H1 (cell line): ENCODE data around the gene TGM2. TPM values are rescaled to one million over a fixed set of nuclear protein-coding genes. Genes with fewer than 3 reads are reported as not detected.

Experiments used
- CTCF ChIA-PET: fragments of 300-600 bp; sonication (Branson Sonifier 250); formaldehyde crosslinking; loops from one replicate; lab custom pipeline; 2021; ENCODE audit not compliant: partially characterized antibody; lab: Charles Lee
- POLR2A ChIA-PET: fragments of 300-600 bp; sonication (Branson Sonifier 250); formaldehyde crosslinking; loops from one replicate; lab custom pipeline; 2021; ENCODE audit warnings: inconsistent platforms; ENCODE audit not compliant: partially characterized antibody; lab: Charles Lee
- DNase-seq, 2 experiments: peaks; one replicate each; pipeline versions ENCODE4 v3.0.0 to v3.0.0-alpha.2; 2010 to 2022; ENCODE audit warnings: low spot score in 2 of 2, low read depth in 1 of 2, mixed read lengths in 1 of 2
- FAIRE-seq: peaks from 2 replicates; lab custom pipeline; 2011; peaks lifted over from hg19 to GRCh38; lab: Jason Lieb, UNC
- H2AFZ ChIP-seq: 2 replicates; pipeline ENCODE4 v1.8.1; 2012; ENCODE audit warnings: low read length, inconsistent platforms
- H2AK5ac ChIP-seq: 2 replicates; pipeline ENCODE4 v1.6.1; 2013; ENCODE audit warnings: low read depth, low read length
- H2BK120ac ChIP-seq: replicated peaks from 2 replicates; pipeline ENCODE3; 2013; ENCODE audit warnings: low read depth, low read length, inconsistent platforms
- H2BK12ac ChIP-seq: 2 replicates; pipeline ENCODE4 v1.6.1; 2013; ENCODE audit warnings: low read depth, low read length
- H2BK15ac ChIP-seq: 2 replicates; pipeline ENCODE4 v1.6.1; 2013; ENCODE audit warnings: low read length
- H2BK20ac ChIP-seq: 2 replicates; pipeline ENCODE4 v1.6.1; 2013; ENCODE audit warnings: low read length
- H2BK5ac ChIP-seq: 2 replicates; pipeline ENCODE4 v1.6.1; 2013; ENCODE audit warnings: low read depth, low read length
- H3K14ac ChIP-seq: 2 replicates; pipeline ENCODE4 v1.6.1; 2013; ENCODE audit warnings: inconsistent platforms; ENCODE audit not compliant: insufficient read length
- H3K18ac ChIP-seq: 2 replicates; pipeline ENCODE4 v1.6.1; 2013; ENCODE audit warnings: low read length; ENCODE audit errors: extremely low read depth
- H3K23ac ChIP-seq: 2 replicates; pipeline ENCODE4 v1.6.1; 2013; ENCODE audit warnings: inconsistent platforms; ENCODE audit not compliant: insufficient read length
- H3K23me2 ChIP-seq: 2 replicates; pipeline ENCODE4 v1.6.1; 2013; ENCODE audit warnings: low read depth, low read length
- H3K27ac ChIP-seq: 2 replicates; pipeline ENCODE4 v1.6.1; 2011; ENCODE audit warnings: low read depth, low read length, inconsistent platforms
- H3K27me3 ChIP-seq, 4 experiments: replicated peaks in 1 of 4; 1 replicate in 1 of 4; 2 replicates in 3 of 4; pipeline versions ENCODE4 v1.6.1 to v1.8.1; 2011 to 2013; ENCODE audit warnings: low read length in 3 of 4, mild to moderate bottlenecking in 3 of 4, inconsistent platforms in 2 of 4, mixed read lengths in 2 of 4, moderate library complexity in 1 of 4; ENCODE audit not compliant: control insufficient read depth in 3 of 4, insufficient read depth in 3 of 4; ENCODE audit errors: extremely low read depth in 1 of 4
- H3K36me3 ChIP-seq, 4 experiments: 2 replicates each; pipeline versions ENCODE4 v1.6.1 to v1.8.1; 2011 to 2013; ENCODE audit warnings: mild to moderate bottlenecking in 4 of 4, low read length in 3 of 4, moderate library complexity in 2 of 4, control low read depth in 1 of 4, inconsistent platforms in 1 of 4; ENCODE audit not compliant: insufficient read depth in 4 of 4, control insufficient read depth in 2 of 4
- H3K4ac ChIP-seq: replicated peaks from 2 replicates; pipeline ENCODE3; 2013; ENCODE audit warnings: low read length, low read depth, mixed read lengths, inconsistent platforms; ENCODE audit not compliant: insufficient read length
- H3K4me1 ChIP-seq, 4 experiments: replicated peaks in 1 of 4; 1 replicate in 1 of 4; 2 replicates in 3 of 4; pipeline versions ENCODE4 v1.6.1 to v1.8.1; 2011 to 2013; ENCODE audit warnings: low read length in 3 of 4, inconsistent platforms in 2 of 4, mixed read lengths in 1 of 4; ENCODE audit not compliant: insufficient read depth in 4 of 4, control insufficient read depth in 3 of 4
- H3K4me2 ChIP-seq, 2 experiments: 2 replicates each; pipeline versions ENCODE4 v1.6.1 to v1.8.1; 2011 to 2013; ENCODE audit warnings: low read depth in 2 of 2, low read length in 2 of 2, control low read depth in 1 of 2, inconsistent platforms in 1 of 2, mild to moderate bottlenecking in 1 of 2; ENCODE audit not compliant: insufficient read depth in 1 of 2
- H3K4me3 ChIP-seq, 4 experiments: fragments of 200-600, 300-600 bp in 1 of 4; sonication (generic), shearing (Covaris generic), sonication (Bioruptor Twin) in 1 of 4; 2 replicates each; pipeline versions ENCODE4 v1.5.1 to v1.8.1; 2011 to 2016; ENCODE audit warnings: low read length in 4 of 4, low read depth in 3 of 4, control low read depth in 2 of 4, inconsistent platforms in 2 of 4, mild to moderate bottlenecking in 2 of 4, mixed read lengths in 1 of 4, moderate library complexity in 1 of 4; ENCODE audit not compliant: insufficient read depth in 2 of 4; ENCODE audit errors: extremely low read depth in 1 of 4
- H3K56ac ChIP-seq: replicated peaks from 2 replicates; pipeline ENCODE3; 2013; ENCODE audit warnings: low read depth, mild to moderate bottlenecking, mixed read lengths, low read length, inconsistent platforms; ENCODE audit not compliant: insufficient read length
- H3K79me1 ChIP-seq: 2 replicates; pipeline ENCODE4 v1.6.1; 2013; ENCODE audit warnings: low read depth, low read length, control low read depth
- H3K79me2 ChIP-seq, 2 experiments: 2 replicates each; pipeline versions ENCODE4 v1.6.1 to v1.8.1; 2012 to 2013; ENCODE audit warnings: low read length in 2 of 2, mild to moderate bottlenecking in 2 of 2, inconsistent platforms in 1 of 2; ENCODE audit not compliant: insufficient read depth in 2 of 2, control insufficient read depth in 1 of 2
- H3K9ac ChIP-seq, 4 experiments: replicated peaks in 1 of 4; 1 replicate in 1 of 4; 2 replicates in 3 of 4; pipeline versions ENCODE4 v1.6.1 to v1.8.1; 2011 to 2013; ENCODE audit warnings: low read depth in 3 of 4, low read length in 3 of 4, control low read depth in 2 of 4, mild to moderate bottlenecking in 2 of 4, moderate library complexity in 2 of 4, inconsistent platforms in 1 of 4; ENCODE audit errors: extremely low read depth in 1 of 4
- H3K9me3 ChIP-seq, 2 experiments: 2 replicates each; pipeline versions ENCODE4 v1.6.1 to v1.8.1; 2012 to 2013; ENCODE audit warnings: mild to moderate bottlenecking in 2 of 2, moderate library complexity in 2 of 2, control low read depth in 1 of 2, inconsistent platforms in 1 of 2, low read depth in 1 of 2, low read length in 1 of 2, mixed read lengths in 1 of 2; ENCODE audit not compliant: insufficient read depth in 2 of 2
- H4K20me1 ChIP-seq, 2 experiments: replicated peaks in 1 of 2; 2 replicates each; pipeline versions ENCODE3 to v1.8.1; 2011 to 2013; ENCODE audit warnings: inconsistent platforms in 2 of 2, low read length in 2 of 2, mild to moderate bottlenecking in 1 of 2; ENCODE audit not compliant: insufficient read depth in 2 of 2, control insufficient read depth in 1 of 2
- H4K5ac ChIP-seq: 2 replicates; pipeline ENCODE4 v1.6.1; 2013; ENCODE audit warnings: low read length, low read depth, mixed read lengths, inconsistent platforms; ENCODE audit not compliant: insufficient read length
- H4K8ac ChIP-seq: 2 replicates; pipeline ENCODE4 v1.8.0; 2013; ENCODE audit warnings: mild to moderate bottlenecking, moderate library complexity, low read length, inconsistent platforms; ENCODE audit not compliant: insufficient read depth; ENCODE audit errors: extremely low read depth
- H4K91ac ChIP-seq: replicated peaks from 2 replicates; pipeline ENCODE3; 2013; ENCODE audit warnings: low read length, mixed read lengths, inconsistent platforms; ENCODE audit not compliant: insufficient read length
- CBX8 ChIP-seq: fragments of 300-800, 300-1000 bp; sonication (generic); IDR thresholded peaks from 2 replicates; pipeline ENCODE4 v1.7.1; 2016; ENCODE audit warnings: low read depth, low read length, borderline replicate concordance
- RFX5 ChIP-seq: IDR thresholded peaks from 2 replicates; pipeline ENCODE4 v1.6.1; 2011; ENCODE audit warnings: low read depth, low read length, improper control_type of control experiment, borderline replicate concordance
- WGBS, 2 experiments: shearing (Covaris generic) in 1 of 2; methylation state at CpG; one replicate each; pipeline versions ENCODE4 v1.1.6 to v1.1.7; 2013 to 2015; ENCODE audit warnings: low lambda C conversion rate in 2 of 2, mixed read lengths in 2 of 2, inconsistent platforms in 1 of 2, low coverage in 1 of 2, missing lambda C conversion rate in 1 of 2; ENCODE audit not compliant: insufficient replicate concordance in 2 of 2, insufficient coverage in 1 of 2, insufficient read length in 1 of 2; ENCODE audit errors: extremely low coverage in 1 of 2, missing lambda C conversion rate in 1 of 2; 5-methylcytosine and 5-hydroxymethylcytosine counted together
- polyA plus RNA-seq, 7 experiments: library from polyadenylated mRNA; depleted of rRNA in 3 of 7; stranded (reverse) in 5 of 7; unstranded in 2 of 7; fragments of >200 nt in 5 of 7; fragments of 200-250 nt in 2 of 7; gene quantifications; 1 replicate in 5 of 7; 2 replicates in 1 of 7; 4 replicates in 1 of 7; pipeline versions ENCODE4 v1.2.1 to v1.2.3, GENCODE V29; 2011 to 2013; ENCODE audit warnings: missing spikeins in 2 of 7, mixed read lengths in 2 of 7
- total RNA-seq: library from RNA; stranded (reverse); fragmentation: NEBNext Ultra II Directional; extraction: Animal tissue kit (Norgen Biotek cat#: 25700); gene quantifications from 2 replicates; pipeline ENCODE4 v1.2.1, GENCODE V29; 2021

Gene TGM2
- total and polyA plus RNA-seq, 2 of the 8 experiments (the other 6 are each of a cell fraction or from before 2014, with no cell fraction given), result 0.86 to 1.0 TPM

DNA sequence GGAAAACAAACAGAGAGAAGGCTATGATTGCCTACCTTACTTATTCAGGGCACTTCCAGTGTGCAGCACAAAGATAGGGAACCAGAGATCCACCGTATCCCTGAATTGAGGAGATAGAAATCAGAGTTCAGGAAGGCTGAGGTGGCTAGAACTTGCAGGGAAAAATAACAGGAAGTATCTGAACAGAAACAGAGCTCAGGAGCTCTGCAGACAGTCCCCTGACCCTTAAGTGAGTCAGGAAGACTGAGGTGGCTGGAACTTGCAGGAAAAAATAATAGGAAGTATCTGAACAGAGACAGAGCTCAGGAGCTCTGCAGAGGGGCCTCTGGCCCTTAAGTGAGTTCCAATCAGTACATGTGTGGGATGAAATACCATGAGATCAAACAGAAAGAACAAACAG is 66.1 kb downstream of the TGM2 start:
- ChIA-PET POLR2A (interaction anchor here (1.2 kb wide), 1 partner anchor 11 kb away, joined by 3 read pairs; no protein-coding TSS in a partner anchor), CTCF (interaction anchor here (0.6 to 3.7 kb wide), 8 partner anchors 15 to 310 kb away, joined by 3 to 16 read pairs (median 4); no protein-coding TSS in a partner anchor)
- Histone ChIP-seq H3K23ac (no peak overlapping the region), H3K79me2 (no peaks in the 10 kb centered on the region), H3K14ac (no peak overlapping the region), H3K4me1 (no peaks in the 10 kb centered on the region), H4K20me1 (no peaks in the 10 kb centered on the region), H3K4me2 (no peak overlapping the region), H3K56ac (no peak overlapping the region), H4K91ac (no peak overlapping the region), H2AK5ac (no peak overlapping the region), H2BK12ac (no peak overlapping the region), H4K5ac (no peak overlapping the region), H3K4me3 (no peak overlapping the region), H2BK20ac (no peak overlapping the region), H3K79me1 (no peaks in the 10 kb centered on the region), H3K27ac (no peak overlapping the region), H3K4ac (no peak overlapping the region), H3K23me2 (no peaks in the 10 kb centered on the region), H3K9ac (no peak overlapping the region), H2AFZ (no peak overlapping the region), H2BK15ac (no peak overlapping the region), H3K27me3 (no peaks in the 10 kb centered on the region), H3K9me3 (no peaks in the 10 kb centered on the region), H3K18ac (no peak overlapping the region), H2BK5ac (no peak overlapping the region), H4K8ac (no peak overlapping the region), H3K36me3 (no peaks in the 10 kb centered on the region), H2BK120ac (no peak overlapping the region)
- FAIRE-seq, result no peak
- WGBS, 2 experiments, result 93% methylated on average over 1 of the region's 1 CpG; no CpG with 5 or more reads in 1 of the 2 experiments
- no peak for DNase-seq
- TF ChIP-seq CBX8 (no peak), RFX5 (no peak)
- TF ChIP-seq, all 59 proteins: peak for 0
